ENCODE data around the gene ACMSD. TPM values are rescaled to one million over a fixed set of nuclear protein-coding genes. Genes with fewer than 3 reads are reported as not detected.
"Not testable (repeated sequence)": the region's sequence is repeated elsewhere in the genome, so short reads cannot be mapped to it uniquely, and the experiment has no call there.

Gene ACMSD
- not detected for total RNA-seq

GRCh38 chr2:134838143-134838620 lies at the start of gene ACMSD:
Gene ACMSD, plus strand, starts transcription at chr2:134838616. Its CDS starts 67 bp downstream, at chr2:134838683.
- peaks cover 4% of the 10 kb centered on the region for H3K9me3 Mint-ChIP-seq
- H3K36me3 Mint-ChIP-seq (ENCODE audit: low read depth), result no peaks in the 10 kb centered on the region
- H3K4me3 Mint-ChIP-seq, result no peak within 1 kb of the TSS
- no peak for DNase-seq
- CTCF ChIA-PET, result no interaction called here
- POLR2A ChIA-PET, result no interaction called here
- H3K4me1 Mint-ChIP-seq, result no peaks in the 10 kb centered on the region
- peaks cover 28% of the 10 kb centered on the region for H3K27me3 Mint-ChIP-seq
- no peak within 1 kb of the TSS for H3K27ac Mint-ChIP-seq

- POLR2A ChIA-PET, result no interaction called here
- no peak overlapping the region for H3K27ac Mint-ChIP-seq
- no peaks in the 10 kb centered on the region for H3K9me3 Mint-ChIP-seq
- no peak for DNase-seq
- no peaks in the 10 kb centered on the region for H3K4me1 Mint-ChIP-seq
- H3K36me3 Mint-ChIP-seq (ENCODE audit: low read depth), result no peaks in the 10 kb centered on the region
- CTCF ChIA-PET, result no interaction called here
- peaks cover 4% of the 10 kb centered on the region for H3K27me3 Mint-ChIP-seq
- H3K4me3 Mint-ChIP-seq, result no peak overlapping the region
These were observed 47.9 kb upstream of the ACMSD start for GRCh38 chr2:134790487-134790886.

DNA sequence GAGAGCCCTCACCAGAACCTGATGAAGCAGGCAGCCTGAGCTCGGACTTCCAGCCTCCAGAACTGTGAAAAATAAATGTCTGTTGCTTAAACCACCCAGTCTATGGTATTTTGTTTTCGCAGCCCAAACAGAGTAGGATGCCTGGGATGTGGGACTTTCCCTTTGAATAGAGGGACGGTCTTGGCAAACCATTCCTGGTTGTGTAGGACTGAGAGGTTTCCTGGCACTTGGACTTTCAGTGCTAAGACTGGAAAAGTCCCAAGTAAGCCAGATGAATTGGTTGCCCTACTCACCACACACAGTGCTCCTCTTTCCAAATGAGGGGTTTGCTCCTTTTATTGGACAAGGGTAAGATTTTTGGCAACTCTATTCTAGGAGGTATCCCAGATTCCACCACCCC lies 46.8 kb upstream of the ACMSD start:
- no peak overlapping the region for H3K27ac Mint-ChIP-seq
- no peak for DNase-seq
- ChIA-PET CTCF (interaction anchor here (0.7 to 1.1 kb wide), 2 partner anchors 13 to 74 kb away, joined by 3 read pairs; no protein-coding TSS in a partner anchor), POLR2A (no interaction called here)
- no peaks in the 10 kb centered on the region for H3K9me3 Mint-ChIP-seq
- H3K27me3 Mint-ChIP-seq, result peaks cover 8% of the 10 kb centered on the region
- no peak overlapping the region for H3K4me3 Mint-ChIP-seq
- no peaks in the 10 kb centered on the region for H3K36me3 Mint-ChIP-seq (ENCODE audit: low read depth)
- H3K4me1 Mint-ChIP-seq, result no peaks in the 10 kb centered on the region

DNA sequence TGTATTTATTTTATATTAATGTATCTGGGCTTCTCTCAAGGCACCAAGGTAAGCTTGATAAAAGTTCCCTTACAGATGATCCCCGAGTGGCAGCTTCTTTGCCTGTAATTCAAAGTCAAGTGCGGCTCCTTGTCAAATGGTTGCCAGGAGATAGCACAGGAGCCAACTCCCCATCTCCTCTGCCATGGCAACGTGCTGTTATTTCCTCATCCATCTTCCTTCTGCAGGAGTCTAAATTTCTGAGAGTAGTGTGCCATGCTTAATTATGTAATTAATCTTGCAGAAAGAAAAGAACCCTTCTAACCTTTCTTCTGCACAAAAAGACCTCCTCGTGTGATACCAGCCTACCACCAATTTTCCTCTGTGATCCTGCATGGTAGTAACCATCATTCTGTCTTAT lies 46.2 kb upstream of the ACMSD start:
- POLR2A ChIA-PET, result no interaction called here
- Mint-ChIP-seq H3K27ac (no peak overlapping the region), H3K9me3 (no peaks in the 10 kb centered on the region), H3K4me3 (no peak overlapping the region), H3K27me3 (peaks cover 8% of the 10 kb centered on the region), H3K36me3 (ENCODE audit: low read depth) (no peaks in the 10 kb centered on the region), H3K4me1 (no peaks in the 10 kb centered on the region)
- no peak for DNase-seq
- CTCF ChIA-PET, result interaction anchor here (1.1 kb wide), 1 partner anchor 12 kb away, joined by 3 read pairs; no protein-coding TSS in a partner anchor

DNA sequence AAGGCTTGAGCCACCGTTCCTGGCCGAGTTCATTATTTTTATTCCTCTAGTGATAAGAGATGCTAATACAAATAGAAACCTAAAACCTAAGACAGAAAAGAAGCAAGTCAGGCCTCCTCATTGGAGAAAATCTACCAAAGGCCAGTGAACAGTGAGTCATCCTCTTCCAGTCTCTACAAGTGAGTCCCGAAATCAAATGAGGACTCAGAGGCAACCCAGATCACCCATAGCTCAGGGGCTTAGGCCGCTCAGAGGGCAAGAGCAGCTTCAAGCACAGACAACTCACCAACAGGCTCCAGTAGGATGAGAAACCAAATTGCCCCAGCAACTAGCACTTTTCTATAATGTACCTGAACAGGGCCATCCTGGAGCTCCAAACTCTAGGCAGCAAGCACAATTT lies 42.7 kb upstream of the ACMSD start:
- CTCF ChIA-PET, result no interaction called here
- POLR2A ChIA-PET, result no interaction called here
- Mint-ChIP-seq H3K27me3 (peaks cover 7% of the 10 kb centered on the region), H3K9me3 (no peaks in the 10 kb centered on the region), H3K4me3 (no peak overlapping the region), H3K36me3 (ENCODE audit: low read depth) (no peaks in the 10 kb centered on the region), H3K4me1 (no peaks in the 10 kb centered on the region), H3K27ac (no peak overlapping the region)
- no peak for DNase-seq

DNA sequence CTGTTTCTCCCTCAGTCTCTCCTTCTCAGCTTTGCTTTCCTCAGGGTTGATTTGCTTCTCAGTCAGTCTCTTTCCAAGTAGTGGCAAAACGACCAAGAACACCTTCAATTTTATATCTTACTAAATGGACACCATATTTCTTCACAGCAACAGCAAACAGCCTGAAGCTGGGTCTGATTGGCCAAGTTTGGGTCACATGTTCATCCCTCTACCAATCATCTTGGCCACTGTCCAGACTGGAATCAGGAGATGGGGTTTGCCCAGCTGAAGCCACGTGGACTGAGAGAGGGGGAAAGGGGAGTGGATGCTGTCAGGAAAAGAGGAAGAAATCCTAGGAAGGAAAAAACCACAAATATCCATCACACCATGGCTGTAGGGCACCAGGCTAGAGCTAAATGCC lies 42.0 kb upstream of the ACMSD start:
- H3K4me1 Mint-ChIP-seq, result no peaks in the 10 kb centered on the region
- no peak overlapping the region for H3K4me3 Mint-ChIP-seq

DNA sequence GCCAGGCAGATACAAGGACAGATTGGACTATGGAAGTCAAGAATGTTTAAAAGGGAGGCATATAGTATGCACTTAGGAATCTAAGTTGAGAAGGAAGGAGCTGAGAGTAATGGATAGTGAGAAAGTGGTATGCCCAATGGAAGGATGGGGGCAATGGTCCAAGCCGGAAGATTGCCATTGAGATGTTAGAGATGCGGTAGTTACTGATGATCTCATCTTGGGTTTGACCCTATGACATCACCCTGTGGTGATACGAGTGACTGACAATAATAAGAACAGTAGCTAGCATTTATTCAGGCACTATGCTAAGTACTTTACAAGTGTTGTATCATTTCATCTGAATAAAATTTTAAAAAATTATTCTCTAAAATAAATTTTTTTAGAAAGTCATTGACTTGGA lies 38.5 kb upstream of the ACMSD start:
- Mint-ChIP-seq H3K27me3 (peaks cover 5% of the 10 kb centered on the region), H3K36me3 (ENCODE audit: low read depth) (no peaks in the 10 kb centered on the region), H3K9me3 (no peaks in the 10 kb centered on the region), H3K27ac (no peak overlapping the region), H3K4me3 (no peak overlapping the region), H3K4me1 (peaks cover 4% of the 10 kb centered on the region)
- no peak for DNase-seq
- ChIA-PET CTCF (no interaction called here), POLR2A (no interaction called here)

More for the DNA sequence above, 42.0 kb upstream of the ACMSD start:
- DNase-seq, result no peak
- Mint-ChIP-seq H3K36me3 (ENCODE audit: low read depth) (no peaks in the 10 kb centered on the region), H3K27ac (no peak overlapping the region), H3K27me3 (peaks cover 7% of the 10 kb centered on the region), H3K9me3 (no peaks in the 10 kb centered on the region)
- CTCF ChIA-PET, result no interaction called here
- POLR2A ChIA-PET, result no interaction called here

- Mint-ChIP-seq H3K4me1 (peaks cover 4% of the 10 kb centered on the region), H3K27me3 (peaks cover 5% of the 10 kb centered on the region), H3K9me3 (no peaks in the 10 kb centered on the region), H3K36me3 (ENCODE audit: low read depth) (no peaks in the 10 kb centered on the region), H3K27ac (no peak overlapping the region), H3K4me3 (no peak overlapping the region)
- no peak for DNase-seq
- ChIA-PET POLR2A (no interaction called here), CTCF (no interaction called here)
These were observed 38.1 kb upstream of the ACMSD start for GRCh38 chr2:134800341-134800740.

- H3K27ac Mint-ChIP-seq; H3K4me3 Mint-ChIP-seq; DNase-seq; POLR2A ChIA-PET; H3K4me1 Mint-ChIP-seq; H3K36me3 Mint-ChIP-seq (ENCODE audit: low read depth); H3K27me3 Mint-ChIP-seq; H3K9me3 Mint-ChIP-seq: not testable (repeated sequence)
- CTCF ChIA-PET, result interaction anchor here (0.6 to 1.0 kb wide), 3 partner anchors 11 to 19 kb away, joined by 3 to 4 read pairs (median 3); no protein-coding TSS in a partner anchor
These were observed 34.6 kb upstream of the ACMSD start for GRCh38 chr2:134803609-134804405.

GRCh38 chr2:134815741-134816140 lies 22.7 kb upstream of the ACMSD start:
- Mint-ChIP-seq H3K4me1 (no peaks in the 10 kb centered on the region), H3K36me3 (ENCODE audit: low read depth) (no peaks in the 10 kb centered on the region), H3K4me3 (no peak overlapping the region), H3K27ac (no peak overlapping the region), H3K27me3 (peaks cover 4% of the 10 kb centered on the region), H3K9me3 (peaks cover 5% of the 10 kb centered on the region)
- no peak for DNase-seq
- ChIA-PET CTCF (interaction anchor here (0.5 to 1.3 kb wide), 3 partner anchors 12 to 298 kb away, joined by 3 read pairs; no protein-coding TSS in a partner anchor), POLR2A (no interaction called here)

DNA sequence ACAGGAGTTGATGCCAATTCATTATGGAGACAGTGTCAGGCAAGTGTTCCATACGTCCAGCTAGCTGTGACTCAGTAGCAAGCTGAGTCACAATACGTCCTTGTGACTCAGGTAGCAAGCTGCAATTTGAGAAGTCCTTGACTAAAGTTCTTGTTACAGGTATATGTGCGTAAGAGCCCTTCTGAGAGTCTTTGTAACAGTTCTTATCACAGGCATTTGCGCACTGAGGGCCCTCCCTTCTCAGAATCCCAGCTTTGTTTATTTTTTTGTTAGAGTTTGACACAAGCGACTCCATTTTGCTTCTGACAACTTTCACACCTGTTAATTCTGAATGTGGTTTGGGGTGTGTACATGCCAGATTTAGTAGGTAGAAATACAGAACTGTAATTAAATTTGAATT lies 20.1 kb upstream of the ACMSD start:
- no peaks in the 10 kb centered on the region for H3K4me1 Mint-ChIP-seq
- H3K4me3 Mint-ChIP-seq, result no peak overlapping the region
- no peaks in the 10 kb centered on the region for H3K36me3 Mint-ChIP-seq (ENCODE audit: low read depth)
- H3K27ac Mint-ChIP-seq, result no peak overlapping the region
- CTCF ChIA-PET, result interaction anchor here (0.6 kb wide), 1 partner anchor 978 kb away, joined by 4 read pairs; no protein-coding TSS in a partner anchor
- peaks cover 4% of the 10 kb centered on the region for H3K27me3 Mint-ChIP-seq
- POLR2A ChIA-PET, result no interaction called here
- H3K9me3 Mint-ChIP-seq, result no peaks in the 10 kb centered on the region
- DNase-seq, result no peak

- DNase-seq, result no peak
- CTCF ChIA-PET, result no interaction called here
These were observed 19.1 kb upstream of the ACMSD start for GRCh38 chr2:134819334-134819733.

DNA sequence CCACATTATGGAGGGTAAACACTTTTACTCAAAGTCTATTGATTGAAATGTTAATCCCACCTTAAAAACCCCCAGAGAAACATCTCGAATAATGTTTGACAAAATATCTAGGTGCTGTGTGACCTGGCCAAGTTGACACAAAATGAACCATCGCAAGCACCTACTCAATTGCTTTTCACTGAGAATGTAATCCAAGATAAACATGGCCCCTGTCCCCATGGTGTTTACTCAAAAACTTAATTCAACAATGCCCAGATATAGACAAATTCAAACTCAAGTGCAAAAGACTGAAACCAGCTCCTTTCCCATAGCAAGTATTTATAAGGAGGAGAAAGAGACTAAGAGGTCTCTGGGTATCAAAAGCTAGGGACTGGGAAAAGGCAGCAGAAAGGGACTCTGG lies 15.0 kb upstream of the ACMSD start:
- Mint-ChIP-seq H3K9me3 (peaks cover 2% of the 10 kb centered on the region), H3K36me3 (ENCODE audit: low read depth) (no peaks in the 10 kb centered on the region), H3K4me3 (no peak overlapping the region), H3K4me1 (no peaks in the 10 kb centered on the region), H3K27ac (no peak overlapping the region), H3K27me3 (no peaks in the 10 kb centered on the region)
- ChIA-PET CTCF (no interaction called here), POLR2A (no interaction called here)
- DNase-seq, result no peak

More at GRCh38 chr2:134819334-134819733, 19.1 kb upstream of the ACMSD start:
- Mint-ChIP-seq H3K9me3 (peaks cover 2% of the 10 kb centered on the region), H3K27me3 (peaks cover 4% of the 10 kb centered on the region), H3K4me3 (no peak overlapping the region), H3K36me3 (ENCODE audit: low read depth) (no peaks in the 10 kb centered on the region), H3K27ac (no peak overlapping the region), H3K4me1 (no peaks in the 10 kb centered on the region)
- POLR2A ChIA-PET, result no interaction called here

GRCh38 chr2:134823832-134824231 lies 14.6 kb upstream of the ACMSD start:
- H3K36me3 Mint-ChIP-seq (ENCODE audit: low read depth), result no peaks in the 10 kb centered on the region
- POLR2A ChIA-PET, result no interaction called here
- no peak overlapping the region for H3K27ac Mint-ChIP-seq
- H3K4me3 Mint-ChIP-seq, result no peak overlapping the region
- H3K4me1 Mint-ChIP-seq, result no peaks in the 10 kb centered on the region
- peaks cover 2% of the 10 kb centered on the region for H3K9me3 Mint-ChIP-seq
- no peaks in the 10 kb centered on the region for H3K27me3 Mint-ChIP-seq
- DNase-seq, result no peak
- CTCF ChIA-PET, result no interaction called here
